ENCODE data around the gene MEGF10. TPM values are rescaled to one million over a fixed set of nuclear protein-coding genes. Genes with fewer than 3 reads are reported as not detected.

Gene MEGF10
- not detected in 5 replicates for total RNA-seq (2022; extraction: Qiagen RNA extraction)

DNA sequence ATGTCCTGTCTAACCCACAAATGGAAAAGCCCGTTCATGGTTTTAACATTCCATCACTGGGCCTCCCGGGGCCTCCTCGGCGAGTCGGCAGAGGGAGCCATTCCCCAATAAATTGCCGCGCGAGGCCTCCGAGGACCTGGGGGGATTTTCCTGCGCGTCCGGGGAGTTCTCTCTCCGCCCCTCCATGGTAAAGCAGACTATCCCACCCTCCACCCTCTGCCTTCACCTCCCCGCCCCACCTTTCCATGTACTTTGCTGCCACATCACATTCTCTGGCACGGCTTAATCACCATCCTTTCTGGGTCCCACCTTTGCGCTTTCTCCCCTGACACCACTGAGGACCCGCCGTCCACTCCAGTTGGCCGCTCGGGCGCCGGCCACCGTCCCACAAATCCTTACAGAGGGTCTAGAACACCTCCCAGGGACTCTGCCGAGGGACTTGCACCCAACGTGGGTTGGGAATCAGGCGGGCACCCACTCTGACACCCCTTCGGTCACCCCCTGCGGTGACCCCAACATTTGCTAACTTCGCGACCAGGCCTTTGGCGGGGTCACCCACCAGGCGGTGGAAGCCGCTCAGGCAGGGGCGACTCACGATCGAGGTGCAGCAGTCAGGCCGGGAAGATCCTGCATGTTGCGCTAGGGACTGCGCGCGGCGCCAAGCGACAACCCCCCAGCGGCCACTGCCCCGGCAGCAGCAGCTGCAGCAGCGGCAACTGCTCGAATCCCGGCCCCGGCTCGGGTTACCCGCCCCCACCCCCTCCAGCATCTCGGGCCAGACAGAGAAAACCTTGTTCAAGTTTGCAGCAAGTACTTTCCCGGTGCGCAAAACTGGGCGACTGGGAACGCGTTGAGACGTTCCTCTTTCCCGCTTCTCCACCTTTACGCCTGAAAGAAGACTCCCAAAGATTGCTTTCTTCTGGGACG lies at the start of gene MEGF10:
MEGF10 (plus strand) TSS at position 778 of the 927 bp plus-strand sequence. CDS start 40,513 bp downstream, outside the sequence.

Other genes starting within 250 kb of the MEGF10 start
- 3.5 to 4.9 TPM (median 4.3 TPM) in 5 replicates for gene C5orf63, start 217.3 kb upstream of the MEGF10 start, total RNA-seq (2022; extraction: Qiagen RNA extraction)
- gene PRRC1, start 226.8 kb downstream of the MEGF10 start, total RNA-seq (2022; extraction: Qiagen RNA extraction): 41.9 to 52.4 TPM (median 49.5 TPM) in 5 replicates

Data from A549 treated with CORT108297 at 1 μM for 4 hours (cell line).